GM12874 (cell line): ENCODE measurements around the gene SCML1.

Experiments used
- TF ChIP-seq, protein P1 (sequence below): IDR thresholded peaks from 2 replicates; pipeline ENCODE4 v1.5.1; 2011; ENCODE audit warnings: low read depth, mild to moderate bottlenecking, control low read depth, low read length, moderate library complexity; ENCODE audit not compliant: insufficient read depth

The SCML1 gene

DNA sequence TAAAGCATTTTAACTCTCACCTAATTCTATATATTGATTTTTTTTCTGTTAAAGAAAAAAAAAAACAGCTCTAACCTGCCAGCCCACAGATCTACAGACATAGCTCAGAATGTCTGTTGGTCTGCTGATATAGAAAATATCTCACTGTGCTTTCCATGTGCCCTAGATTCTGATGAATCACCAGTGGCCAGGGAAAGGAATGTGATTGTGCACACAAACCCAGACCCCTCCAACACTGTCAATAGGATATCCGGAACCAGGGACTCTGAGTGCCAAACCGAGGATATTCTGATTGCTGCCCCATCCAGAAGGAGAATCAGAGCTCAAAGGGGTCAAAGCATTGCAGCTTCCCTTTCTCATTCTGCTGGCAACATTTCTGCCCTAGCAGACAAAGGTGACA lies 12.1 kb upstream of the SCML1 start:
- TF ChIP-seq, protein P1, sequence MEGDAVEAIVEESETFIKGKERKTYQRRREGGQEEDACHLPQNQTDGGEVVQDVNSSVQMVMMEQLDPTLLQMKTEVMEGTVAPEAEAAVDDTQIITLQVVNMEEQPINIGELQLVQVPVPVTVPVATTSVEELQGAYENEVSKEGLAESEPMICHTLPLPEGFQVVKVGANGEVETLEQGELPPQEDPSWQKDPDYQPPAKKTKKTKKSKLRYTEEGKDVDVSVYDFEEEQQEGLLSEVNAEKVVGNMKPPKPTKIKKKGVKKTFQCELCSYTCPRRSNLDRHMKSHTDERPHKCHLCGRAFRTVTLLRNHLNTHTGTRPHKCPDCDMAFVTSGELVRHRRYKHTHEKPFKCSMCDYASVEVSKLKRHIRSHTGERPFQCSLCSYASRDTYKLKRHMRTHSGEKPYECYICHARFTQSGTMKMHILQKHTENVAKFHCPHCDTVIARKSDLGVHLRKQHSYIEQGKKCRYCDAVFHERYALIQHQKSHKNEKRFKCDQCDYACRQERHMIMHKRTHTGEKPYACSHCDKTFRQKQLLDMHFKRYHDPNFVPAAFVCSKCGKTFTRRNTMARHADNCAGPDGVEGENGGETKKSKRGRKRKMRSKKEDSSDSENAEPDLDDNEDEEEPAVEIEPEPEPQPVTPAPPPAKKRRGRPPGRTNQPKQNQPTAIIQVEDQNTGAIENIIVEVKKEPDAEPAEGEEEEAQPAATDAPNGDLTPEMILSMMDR = no peak

DNA sequence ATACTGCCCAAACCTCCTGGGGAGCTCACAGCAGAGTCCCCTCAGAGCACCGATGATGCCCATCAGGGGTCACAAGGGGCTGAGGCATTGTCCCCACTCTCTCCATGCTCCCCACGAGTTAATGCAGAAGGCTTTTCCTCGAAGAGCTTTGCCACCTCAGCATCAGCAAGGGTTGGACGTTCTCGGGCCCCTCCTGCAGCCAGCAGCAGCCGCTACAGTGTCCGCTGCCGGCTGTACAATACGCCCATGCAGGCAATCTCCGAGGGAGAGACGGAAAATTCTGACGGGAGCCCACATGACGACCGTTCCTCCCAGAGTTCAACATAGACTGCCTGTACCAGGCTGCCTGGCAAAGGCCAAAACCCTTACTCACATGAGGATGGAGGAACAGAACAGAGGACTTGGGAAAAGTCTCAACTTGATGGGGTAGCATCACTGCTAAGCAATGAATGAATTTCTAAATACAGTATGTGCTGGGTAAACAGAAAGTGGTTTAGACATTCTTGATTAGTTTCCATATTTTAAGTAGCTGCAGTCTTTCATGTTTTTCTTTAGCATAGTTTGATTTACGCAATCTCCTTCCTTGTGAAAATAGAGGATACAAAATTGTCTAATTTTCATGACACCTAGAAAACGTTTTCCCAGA lies 5.0 kb upstream of the SCML1 start:
- TF ChIP-seq, protein P1 = no peak

DNA sequence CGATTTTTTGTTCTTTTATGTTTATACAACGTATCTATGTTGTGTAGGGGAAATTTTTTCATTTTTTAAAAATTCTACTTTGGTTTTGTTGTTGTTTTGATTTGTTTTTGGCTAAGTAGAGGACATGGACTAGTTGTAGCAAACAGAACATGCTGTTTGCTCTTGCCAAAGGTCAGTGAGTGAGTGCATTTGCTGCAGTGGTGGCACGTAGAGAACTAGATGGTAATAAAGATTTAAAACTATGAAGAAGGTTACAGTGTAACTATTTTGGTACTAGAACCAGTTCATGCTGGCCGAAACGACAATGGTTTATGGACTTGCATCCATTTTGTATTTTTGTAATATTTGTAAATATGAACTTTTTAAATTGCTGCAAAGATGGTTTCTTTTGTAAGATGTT lies 1.9 kb upstream of the SCML1 start:
- TF ChIP-seq, protein P1 = no peak

DNA sequence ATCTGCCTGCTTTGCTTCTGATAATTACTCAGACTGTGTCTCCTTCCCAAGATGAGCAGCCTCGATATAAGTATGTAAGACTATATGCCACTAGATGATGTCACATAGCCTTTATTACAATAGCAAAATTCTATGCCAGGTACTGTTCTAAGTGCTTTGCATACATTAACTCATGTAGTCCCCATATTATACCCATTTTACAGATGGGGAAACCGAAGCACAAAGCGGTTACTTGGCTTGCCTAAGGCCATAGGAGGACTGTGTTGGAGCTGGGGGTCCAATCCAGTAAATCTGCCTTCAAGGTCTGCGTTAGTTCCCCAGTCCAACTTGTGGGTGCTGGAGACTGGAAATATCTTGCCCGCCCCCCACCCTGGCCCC lies 826 bp upstream of the SCML1 start:
- TF ChIP-seq, protein P1 = no peak

DNA sequence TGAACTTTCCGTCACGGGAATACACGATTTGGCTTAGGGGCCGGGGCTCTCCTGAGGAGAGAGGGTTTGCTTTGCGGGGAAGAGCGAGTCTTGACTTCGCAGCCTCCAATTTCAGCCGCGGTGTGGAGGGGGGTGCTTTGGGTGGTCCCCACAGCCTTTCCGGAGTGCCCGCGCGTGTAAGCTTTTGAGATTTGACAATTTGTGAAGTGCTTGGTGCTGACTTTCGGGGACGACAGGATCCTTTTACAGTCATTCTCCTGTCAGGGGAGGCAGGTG lies 355 bp downstream of the SCML1 start:
- TF ChIP-seq, protein P1 = no peak

DNA sequence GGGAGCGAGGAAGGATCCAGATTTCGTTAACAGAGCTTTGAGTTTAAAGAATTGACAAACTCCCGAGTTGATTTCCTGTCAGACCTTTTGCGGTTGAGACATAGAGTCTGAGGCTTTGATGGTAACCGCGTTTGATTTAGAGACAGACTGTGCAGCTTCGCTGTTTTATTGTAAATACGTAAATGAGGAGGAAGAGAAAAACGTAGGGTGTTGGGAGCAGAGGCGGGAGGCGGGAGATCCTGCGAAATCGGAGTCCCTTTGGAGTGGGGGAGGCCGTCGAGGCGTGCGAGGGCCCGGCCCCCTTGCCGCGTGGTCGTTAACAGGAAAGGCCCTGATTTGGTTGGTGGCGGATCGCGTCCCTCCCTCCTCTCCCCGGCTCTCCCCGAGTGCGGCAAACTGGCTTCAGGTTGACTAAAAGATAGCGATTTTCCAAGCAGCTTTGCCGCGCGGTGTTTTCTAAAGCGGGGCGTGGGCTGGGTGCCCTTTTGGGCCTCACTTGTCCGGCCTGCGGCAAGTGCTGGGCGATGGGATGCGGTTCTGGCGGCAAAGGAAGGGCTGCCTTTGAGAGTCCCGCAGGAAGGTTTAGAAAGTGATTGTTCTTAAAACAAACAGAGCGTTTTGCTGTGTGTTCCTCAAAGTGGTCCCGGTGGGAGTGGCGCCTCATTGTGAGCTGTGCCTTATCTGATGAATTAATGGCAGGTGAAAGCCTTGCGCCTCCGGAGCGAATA lies 857 bp downstream of the SCML1 start:
- TF ChIP-seq, protein P1 = no peak

DNA sequence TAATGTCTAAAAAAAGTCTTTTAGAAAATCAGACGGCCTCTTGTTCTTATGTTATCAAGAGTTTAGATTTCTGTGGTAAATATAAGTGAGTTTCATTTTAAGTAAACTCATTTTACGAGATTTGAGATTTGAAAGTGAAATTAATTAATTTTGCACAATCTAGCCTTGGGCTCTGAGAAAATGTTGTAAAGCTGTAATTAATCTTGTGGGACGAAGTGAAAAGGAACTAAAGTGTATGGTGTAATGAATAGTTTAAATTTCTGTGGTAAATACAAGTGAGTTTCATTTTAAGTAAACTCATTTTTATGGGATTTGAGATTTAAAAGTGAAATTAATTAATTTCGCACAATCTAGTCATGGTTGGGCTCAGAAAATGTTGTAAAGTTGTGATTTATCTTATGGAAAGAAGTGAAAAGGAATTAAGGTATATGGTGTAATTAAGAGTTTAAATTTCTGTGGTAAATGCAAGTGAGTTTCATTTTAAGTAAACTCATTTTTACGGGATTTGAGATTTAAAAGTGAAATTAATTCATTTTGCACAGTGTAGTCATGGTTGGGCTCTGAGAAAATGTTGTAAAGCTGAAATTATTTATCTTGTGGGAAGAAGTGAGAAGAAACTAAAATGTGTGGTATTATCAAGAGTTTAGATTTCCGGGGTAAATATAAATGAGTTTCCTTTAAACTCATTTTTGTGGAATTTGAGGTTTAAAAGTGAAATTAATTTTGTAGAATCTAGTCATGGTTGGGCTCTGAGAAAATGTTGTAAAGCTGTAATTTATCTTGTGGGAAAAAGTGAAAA lies 1.6 kb downstream of the SCML1 start:
- TF ChIP-seq, protein P1 = no peak
